ENCODE measurements around the gene PALLD. TPM values are rescaled to one million over a fixed set of nuclear protein-coding genes. Genes with fewer than 3 reads are reported as not detected.

The PALLD gene
- total and polyA plus RNA-seq, 2 experiments from 2014 or later = 157 to 178 TPM

DNA sequence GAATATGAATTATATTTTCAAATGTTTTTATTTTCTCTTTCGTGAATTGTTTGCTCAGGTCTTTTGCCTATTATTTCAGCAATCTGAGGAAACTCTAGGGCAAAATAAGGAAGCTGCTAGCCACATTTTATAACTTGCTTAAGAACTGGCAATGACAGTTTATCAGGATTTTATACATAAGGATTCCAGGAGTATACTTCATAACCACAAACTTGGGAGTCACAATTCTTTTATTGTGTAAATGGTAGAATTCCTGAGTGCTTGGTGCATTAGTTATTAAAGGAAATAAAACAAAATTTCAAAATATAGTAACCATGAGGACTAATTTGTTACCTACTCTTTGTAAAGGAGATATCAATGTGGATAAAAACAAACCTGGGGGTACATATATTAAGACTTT lies 54.4 kb downstream of the PALLD start:
- Histone ChIP-seq H3K27ac (no peak overlapping the region), H3K36me3 (peaks cover 3% of the 10 kb centered on the region), H3K4me3 (no peak overlapping the region), H3K4me1 (ENCODE audit: low read depth) (peaks cover 4% of the 10 kb centered on the region), H3K27me3 (no peaks in the 10 kb centered on the region), H3K9me3 (ENCODE audit: low read depth) (no peaks in the 10 kb centered on the region)
- DNase-seq (ENCODE audit: low read depth in 1 of 2, low spot score in 1 of 2) = peak in 1 of 2 donors; percentile 83
- TF ChIP-seq, protein P1, sequence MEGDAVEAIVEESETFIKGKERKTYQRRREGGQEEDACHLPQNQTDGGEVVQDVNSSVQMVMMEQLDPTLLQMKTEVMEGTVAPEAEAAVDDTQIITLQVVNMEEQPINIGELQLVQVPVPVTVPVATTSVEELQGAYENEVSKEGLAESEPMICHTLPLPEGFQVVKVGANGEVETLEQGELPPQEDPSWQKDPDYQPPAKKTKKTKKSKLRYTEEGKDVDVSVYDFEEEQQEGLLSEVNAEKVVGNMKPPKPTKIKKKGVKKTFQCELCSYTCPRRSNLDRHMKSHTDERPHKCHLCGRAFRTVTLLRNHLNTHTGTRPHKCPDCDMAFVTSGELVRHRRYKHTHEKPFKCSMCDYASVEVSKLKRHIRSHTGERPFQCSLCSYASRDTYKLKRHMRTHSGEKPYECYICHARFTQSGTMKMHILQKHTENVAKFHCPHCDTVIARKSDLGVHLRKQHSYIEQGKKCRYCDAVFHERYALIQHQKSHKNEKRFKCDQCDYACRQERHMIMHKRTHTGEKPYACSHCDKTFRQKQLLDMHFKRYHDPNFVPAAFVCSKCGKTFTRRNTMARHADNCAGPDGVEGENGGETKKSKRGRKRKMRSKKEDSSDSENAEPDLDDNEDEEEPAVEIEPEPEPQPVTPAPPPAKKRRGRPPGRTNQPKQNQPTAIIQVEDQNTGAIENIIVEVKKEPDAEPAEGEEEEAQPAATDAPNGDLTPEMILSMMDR (IDR thresholded peaks at IDR 0.05; ENCODE audit: low read depth, low read length) = no peak

DNA sequence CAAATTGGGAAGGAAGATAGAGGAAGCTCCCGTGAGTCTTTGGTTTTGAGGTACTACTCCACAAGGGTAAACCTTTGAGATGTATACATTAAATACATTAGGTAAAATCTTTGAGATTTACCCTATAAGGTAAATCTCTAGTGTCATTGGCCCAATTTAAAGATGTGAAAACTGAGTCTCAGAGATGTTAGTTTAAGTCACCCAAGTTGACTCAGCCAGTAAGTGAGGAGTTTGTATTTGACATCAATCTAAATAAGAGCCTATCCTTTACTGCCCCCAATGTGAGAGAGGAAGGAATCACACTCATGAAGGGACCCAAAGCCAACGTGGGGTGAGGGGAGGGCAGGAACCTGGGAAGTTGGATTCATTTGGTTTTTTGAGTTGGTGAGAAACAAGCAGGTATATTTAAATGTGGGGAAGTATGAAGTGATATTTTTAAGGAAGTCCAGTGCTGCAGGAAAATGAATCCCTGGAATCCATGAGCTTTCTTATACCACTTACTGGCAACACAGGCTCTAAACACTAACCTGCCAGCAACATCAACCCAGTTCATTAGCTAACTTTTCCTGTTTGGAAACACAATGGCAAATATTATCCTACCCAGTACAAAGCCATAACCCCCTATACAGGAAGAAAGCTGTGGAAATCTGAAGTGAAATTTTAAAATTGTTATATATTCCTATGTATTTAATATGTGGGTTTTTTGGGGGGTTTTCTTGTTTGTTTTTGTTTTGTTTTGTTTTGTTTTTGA lies 55.3 kb downstream of the PALLD start:
- no peak for DNase-seq (ENCODE audit: low read depth in 1 of 2, low spot score in 1 of 2)
- Histone ChIP-seq H3K4me1 (ENCODE audit: low read depth) (peaks cover 4% of the 10 kb centered on the region), H3K9me3 (ENCODE audit: low read depth) (no peaks in the 10 kb centered on the region), H3K4me3 (no peak overlapping the region), H3K36me3 (peaks cover 3% of the 10 kb centered on the region), H3K27ac (no peak overlapping the region), H3K27me3 (no peaks in the 10 kb centered on the region)
- TF ChIP-seq, protein P1 (IDR thresholded peaks at IDR 0.05; ENCODE audit: low read depth, low read length) = no peak

DNA sequence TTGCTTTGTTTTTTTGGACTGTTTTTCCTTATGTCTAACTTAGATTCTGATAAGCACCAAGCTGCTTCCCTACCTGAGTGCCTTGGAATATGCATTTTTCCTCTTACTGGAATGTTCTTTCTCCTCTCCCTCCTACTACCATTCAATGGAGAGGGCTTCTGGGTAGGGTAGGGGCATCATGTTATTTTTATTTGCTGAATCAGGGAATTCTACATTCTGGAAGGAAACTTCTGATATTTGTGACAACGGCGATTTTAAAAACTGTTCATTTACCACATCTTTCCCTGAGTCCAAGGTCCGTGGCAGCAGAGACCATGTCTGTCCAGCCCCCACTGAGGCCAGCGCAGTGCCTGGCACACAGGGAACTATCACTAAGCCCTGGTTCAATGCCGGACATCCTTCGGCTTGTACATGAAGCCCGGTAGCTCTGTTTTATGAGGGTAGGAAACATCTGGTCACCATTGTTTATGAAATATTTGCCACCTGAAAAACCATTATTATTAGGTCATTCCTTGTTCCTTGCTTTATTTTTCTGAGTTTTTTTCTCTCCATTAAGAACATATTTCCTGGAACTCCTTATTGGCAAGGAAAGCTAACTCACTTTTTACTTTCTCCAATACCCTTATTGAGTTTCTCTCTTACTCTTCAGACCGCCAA lies 57.0 kb downstream of the PALLD start:
- no peaks in the 10 kb centered on the region for H3K27me3 ChIP-seq
- TF ChIP-seq, protein P1 (IDR thresholded peaks at IDR 0.05; ENCODE audit: low read depth, low read length) = no peak
- no peak for DNase-seq (ENCODE audit: low read depth in 1 of 2, low spot score in 1 of 2)
- H3K4me3 ChIP-seq = no peak overlapping the region
- H3K4me1 ChIP-seq (ENCODE audit: low read depth) = peaks cover 4% of the 10 kb centered on the region
- H3K9me3 ChIP-seq (ENCODE audit: low read depth) = no peaks in the 10 kb centered on the region
- H3K27ac ChIP-seq = no peak overlapping the region
- peaks cover 3% of the 10 kb centered on the region for H3K36me3 ChIP-seq

DNA sequence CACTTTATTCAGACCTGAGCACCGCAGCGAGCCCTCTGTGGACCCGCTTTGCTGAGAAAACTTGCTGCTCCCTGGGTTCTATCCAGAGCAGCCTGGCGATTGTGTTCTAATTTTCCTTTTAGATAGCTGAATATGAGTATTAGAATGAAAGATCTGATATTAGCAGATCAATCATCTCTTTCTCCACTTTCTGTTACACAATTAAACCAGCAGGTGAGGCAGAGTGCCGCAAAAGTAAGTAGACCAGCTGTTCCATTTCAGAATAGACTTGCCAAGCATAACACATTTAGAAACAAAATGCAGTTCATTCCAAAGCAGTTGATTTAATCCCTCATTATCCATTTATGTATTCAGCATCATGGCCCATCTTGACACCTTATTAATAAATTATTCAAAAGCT lies 58.6 kb downstream of the PALLD start:
- Histone ChIP-seq H3K4me1 (ENCODE audit: low read depth) (peaks cover 13% of the 10 kb centered on the region), H3K9me3 (ENCODE audit: low read depth) (no peaks in the 10 kb centered on the region), H3K27me3 (no peaks in the 10 kb centered on the region), H3K4me3 (no peak overlapping the region), H3K27ac (no peak overlapping the region), H3K36me3 (peaks cover 3% of the 10 kb centered on the region)
- TF ChIP-seq, protein P1 (IDR thresholded peaks at IDR 0.05; ENCODE audit: low read depth, low read length) = no peak
- no peak for DNase-seq (ENCODE audit: low read depth in 1 of 2, low spot score in 1 of 2)

DNA sequence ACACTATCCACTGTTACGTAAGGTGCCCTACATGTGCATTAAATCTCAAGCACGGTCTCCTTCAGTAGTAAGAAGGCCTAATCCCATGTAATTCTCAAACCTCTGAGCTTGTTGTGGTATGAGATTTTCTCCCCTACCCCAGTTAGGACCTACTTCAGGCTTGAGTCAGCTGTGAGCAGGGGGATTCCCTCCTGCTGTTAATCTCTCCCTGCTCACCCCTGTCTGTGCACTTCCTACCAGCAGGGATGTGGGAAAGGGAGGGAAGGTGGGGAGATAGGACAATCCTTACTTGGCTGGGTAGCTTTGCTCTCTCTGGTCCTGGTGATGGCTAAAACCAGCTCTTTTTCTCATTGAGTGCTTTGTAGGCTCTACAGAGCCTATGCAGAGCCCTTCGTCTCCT lies 60.8 kb downstream of the PALLD start:
- TF ChIP-seq, protein P1 (IDR thresholded peaks at IDR 0.05; ENCODE audit: low read depth, low read length) = no peak
- H3K4me1 ChIP-seq (ENCODE audit: low read depth) = peaks cover 15% of the 10 kb centered on the region
- no peak for DNase-seq (ENCODE audit: low read depth in 1 of 2, low spot score in 1 of 2)

More for the DNA sequence above, 60.8 kb downstream of the PALLD start:
- no peaks in the 10 kb centered on the region for H3K9me3 ChIP-seq (ENCODE audit: low read depth)
- H3K27ac ChIP-seq = no peak overlapping the region
- H3K27me3 ChIP-seq = no peaks in the 10 kb centered on the region
- H3K4me3 ChIP-seq = no peak overlapping the region
- H3K36me3 ChIP-seq = peaks cover 3% of the 10 kb centered on the region

Measured in cardiac muscle cell (in vitro differentiated cells and primary cell).